Globus pallidus (tissue), 1 donor: ENCODE measurements around the gene TOM1L1.
A peak's percentile ranks its signal among the peaks of the same experiment; 100 is the strongest.

Experiments used
- DNase-seq: peaks from one replicate; pipeline ENCODE4 v3.0.0-alpha.2; 2015; ENCODE audit warnings: low spot score

The TOM1L1 gene

DNA sequence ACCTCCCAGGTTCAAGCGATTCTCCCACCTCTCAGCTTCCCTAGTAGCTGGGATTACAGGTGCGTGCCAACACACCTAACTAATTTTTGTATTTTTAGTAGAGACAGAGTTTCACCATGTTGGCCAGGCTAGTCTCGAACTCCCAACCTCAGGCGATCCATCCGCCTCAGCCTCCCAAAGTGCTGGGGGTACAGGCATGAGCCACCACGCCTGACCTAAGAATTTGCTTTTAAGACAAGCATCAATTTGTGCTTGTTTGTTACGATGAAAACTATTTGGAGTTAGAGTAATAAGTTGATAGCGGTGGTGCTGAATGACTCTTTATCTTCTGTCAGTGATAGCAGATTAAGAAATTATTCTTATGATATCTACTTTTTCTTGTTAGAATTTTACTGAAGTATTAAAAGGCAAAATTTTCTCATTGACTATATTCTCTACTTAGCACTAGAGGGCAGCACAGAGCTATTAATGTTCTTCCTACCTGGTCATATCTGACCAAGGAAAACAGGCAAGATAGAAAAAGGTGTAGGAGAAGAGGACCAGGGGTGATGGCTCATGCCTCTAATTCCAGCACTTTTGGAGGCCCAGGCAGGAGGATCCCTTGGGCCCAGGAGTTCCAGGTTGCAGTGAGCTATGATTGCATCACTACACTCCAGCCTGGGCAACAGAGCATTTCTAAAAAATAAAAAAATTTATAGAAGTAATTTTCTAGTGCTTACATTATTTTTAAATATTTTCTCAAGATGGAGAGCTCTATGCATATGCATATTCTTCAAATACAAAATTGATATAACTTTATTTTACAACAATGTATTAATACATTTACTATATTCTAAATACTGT lies 92.4 kb downstream of the TOM1L1 start:
- DNase-seq, result peak; percentile 35

DNA sequence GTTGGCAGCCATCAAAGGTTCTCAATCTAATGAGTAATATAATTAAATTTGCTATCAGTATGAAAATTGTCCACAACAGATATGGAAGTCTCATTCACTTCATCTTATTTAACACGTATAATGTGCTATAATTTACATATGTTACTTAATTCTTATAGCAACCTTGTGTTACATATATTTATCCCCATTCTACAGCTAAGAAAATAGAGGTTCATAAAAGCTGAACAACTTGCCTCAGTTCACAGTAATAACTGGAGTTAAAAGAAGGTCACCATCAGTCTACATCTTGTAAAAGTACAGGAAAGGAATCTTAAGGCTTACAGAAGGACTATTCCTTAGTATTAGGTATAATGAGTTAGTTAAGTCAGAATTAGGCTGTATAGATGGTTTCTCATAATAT lies 95.8 kb downstream of the TOM1L1 start:
- no peak for DNase-seq

DNA sequence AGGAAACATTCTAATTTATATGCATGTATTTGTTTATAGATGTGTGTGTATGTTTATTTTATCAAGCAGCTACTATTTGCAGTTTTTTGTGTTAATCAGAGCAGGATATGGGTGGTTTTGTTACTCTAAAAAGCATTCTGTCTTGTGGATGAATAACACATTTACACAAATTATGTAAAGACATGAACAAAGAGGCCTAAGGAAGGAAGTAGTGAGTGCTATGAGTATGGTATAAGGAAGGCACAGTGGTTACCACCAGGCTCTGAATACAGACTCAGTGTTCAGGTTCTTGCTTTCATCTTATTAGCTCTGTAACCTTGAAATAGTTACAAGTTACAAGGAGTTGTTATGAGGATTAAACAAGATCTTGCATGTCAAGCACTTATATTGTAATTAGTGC lies 101.8 kb downstream of the TOM1L1 start:
- DNase-seq, result no peak

DNA sequence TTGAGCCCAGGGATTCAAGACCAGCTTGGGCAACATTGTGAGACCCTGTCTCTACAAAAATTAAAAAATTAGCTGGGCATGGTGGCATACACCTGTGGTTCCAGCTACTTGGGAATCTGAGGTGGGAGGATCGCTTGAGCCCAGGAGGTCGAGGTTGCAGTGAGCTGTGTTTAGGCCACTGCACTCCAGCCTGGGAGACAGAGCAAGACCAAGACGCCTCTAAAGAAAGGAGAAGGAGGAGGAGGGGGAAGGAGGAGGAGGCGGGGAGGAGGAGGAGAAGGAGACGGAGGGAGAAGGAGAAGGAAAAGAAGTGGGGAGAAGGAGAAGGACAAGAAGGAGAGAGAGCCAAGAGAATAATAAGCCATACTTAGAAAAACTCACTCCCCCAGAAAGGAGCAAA lies 103.8 kb downstream of the TOM1L1 start:
- no peak for DNase-seq

DNA sequence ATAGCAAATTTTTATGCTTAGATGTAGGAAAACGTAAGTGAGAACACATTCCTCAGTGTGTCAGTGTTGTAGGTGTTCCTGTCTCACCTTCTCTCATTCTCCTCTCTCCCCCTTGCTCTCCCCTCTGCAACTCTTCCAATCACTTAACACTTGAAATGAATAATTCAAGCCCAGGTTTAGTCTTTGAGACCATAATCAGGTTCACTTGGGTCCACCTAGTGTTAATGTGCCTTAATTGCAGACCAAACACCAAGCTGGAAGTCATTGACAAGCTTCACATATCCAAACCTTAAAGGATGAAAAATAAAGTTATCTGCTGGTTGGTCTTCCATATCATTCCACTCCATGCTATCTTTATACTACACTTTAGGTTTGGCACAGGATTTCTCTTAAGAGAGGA lies 104.9 kb downstream of the TOM1L1 start:
- DNase-seq, result no peak
